Measurements from ENCODE around the gene N4BP2L2. TPM values are rescaled to one million over a fixed set of nuclear protein-coding genes. Genes with fewer than 3 reads are reported as not detected.

N4BP2L2 gene
- total and polyA plus RNA-seq, 8 donors = 25.5 to 232 (median 123) TPM

- no peak overlapping the region for H3K4me3 ChIP-seq
- no peak for TF ChIP-seq POLR2A (IDR thresholded peaks at IDR 0.05)
- TF ChIP-seq POLR2AphosphoS5 (IDR thresholded peaks at IDR 0.05) = no peak
- TF ChIP-seq EP300 (IDR thresholded peaks at IDR 0.05) = no peak
- TF ChIP-seq CTCF (IDR thresholded peaks at IDR 0.05) = no peak
- no peak for DNase-seq
- H3K27ac ChIP-seq = no peak overlapping the region
- peaks cover 0 to 7% (median 0%) of the 10 kb centered on the region in 4 donors for H3K9me3 ChIP-seq
- H3K4me1 ChIP-seq = no peaks in the 10 kb centered on the region
- no peaks in the 10 kb centered on the region for H3K27me3 ChIP-seq
- intact Hi-C loops (cut with DNase I; ENCODE audit: low total_unique reads) = no loop called here
- H3K36me3 ChIP-seq = peaks cover 0 to 17% (median 7%) of the 10 kb centered on the region in 4 donors
Observed at GRCh38 chr13:32447894-32448623, 90.5 kb downstream of the N4BP2L2 start.

GRCh38 chr13:32446773-32447465 is 91.7 kb downstream of the N4BP2L2 start:
- 79 to 89% (median 81%) methylated on average over 2 of the region's 2 CpGs for WGBS, 5 donors
- TF ChIP-seq POLR2AphosphoS5 (IDR thresholded peaks at IDR 0.05) = no peak
- TF ChIP-seq CTCF (IDR thresholded peaks at IDR 0.05) = no peak
- no peak for TF ChIP-seq EP300 (IDR thresholded peaks at IDR 0.05)
- no peak for TF ChIP-seq POLR2A (IDR thresholded peaks at IDR 0.05)
- Histone ChIP-seq H3K27me3 (no peaks in the 10 kb centered on the region), H3K27ac (no peak overlapping the region), H3K4me1 (no peaks in the 10 kb centered on the region), H3K36me3 (peaks cover 0 to 14% (median 4%) of the 10 kb centered on the region in 4 donors), H3K4me3 (no peak overlapping the region), H3K9me3 (peaks cover 0 to 4% (median 0%) of the 10 kb centered on the region in 4 donors)
- no peak for DNase-seq
- intact Hi-C loops (cut with DNase I; ENCODE audit: low total_unique reads) = no loop called here

GRCh38 chr13:32446220-32446619 is 92.4 kb downstream of the N4BP2L2 start:
- no peaks in the 10 kb centered on the region for H3K9me3 ChIP-seq
- WGBS, 5 donors = 92 to 97% (median 96%) methylated on average over 3 of the region's 3 CpGs
- no peak overlapping the region for H3K27ac ChIP-seq
- intact Hi-C loops (cut with DNase I; ENCODE audit: low total_unique reads) = no loop called here
- peaks cover 0 to 12% (median 2%) of the 10 kb centered on the region in 4 donors for H3K36me3 ChIP-seq
- H3K4me1 ChIP-seq = no peaks in the 10 kb centered on the region
- no peak overlapping the region for H3K4me3 ChIP-seq
- no peaks in the 10 kb centered on the region for H3K27me3 ChIP-seq
- no peak for TF ChIP-seq POLR2A (IDR thresholded peaks at IDR 0.05)
- no peak for DNase-seq

GRCh38 chr13:32445461-32445860 is 93.1 kb downstream of the N4BP2L2 start:
- Histone ChIP-seq H3K4me3 (no peak overlapping the region), H3K27ac (no peak overlapping the region), H3K4me1 (no peaks in the 10 kb centered on the region), H3K36me3 (peaks cover 0 to 14% (median 0%) of the 10 kb centered on the region in 4 donors), H3K9me3 (no peaks in the 10 kb centered on the region), H3K27me3 (no peaks in the 10 kb centered on the region)
- no peak for TF ChIP-seq POLR2AphosphoS5 (IDR thresholded peaks at IDR 0.05)
- no peak for TF ChIP-seq CTCF (IDR thresholded peaks at IDR 0.05)
- TF ChIP-seq POLR2A (IDR thresholded peaks at IDR 0.05) = no peak
- no peak for TF ChIP-seq EP300 (IDR thresholded peaks at IDR 0.05)
- intact Hi-C loops (cut with DNase I; ENCODE audit: low total_unique reads) = no loop called here
- no peak for DNase-seq
- WGBS, 5 donors = 90 to 100% (median 93%) methylated on average over 2 of the region's 2 CpGs

Data from stomach (tissue), 9 donors.